ENCODE results near the gene FCRL5. TPM values are rescaled to one million over a fixed set of nuclear protein-coding genes. Genes with fewer than 3 reads are reported as not detected.

Gene FCRL5
- total and polyA plus RNA-seq, 9 of the 15 experiments (the other 6 are each of a cell fraction or from before 2014, with no cell fraction given), result not detected

DNA sequence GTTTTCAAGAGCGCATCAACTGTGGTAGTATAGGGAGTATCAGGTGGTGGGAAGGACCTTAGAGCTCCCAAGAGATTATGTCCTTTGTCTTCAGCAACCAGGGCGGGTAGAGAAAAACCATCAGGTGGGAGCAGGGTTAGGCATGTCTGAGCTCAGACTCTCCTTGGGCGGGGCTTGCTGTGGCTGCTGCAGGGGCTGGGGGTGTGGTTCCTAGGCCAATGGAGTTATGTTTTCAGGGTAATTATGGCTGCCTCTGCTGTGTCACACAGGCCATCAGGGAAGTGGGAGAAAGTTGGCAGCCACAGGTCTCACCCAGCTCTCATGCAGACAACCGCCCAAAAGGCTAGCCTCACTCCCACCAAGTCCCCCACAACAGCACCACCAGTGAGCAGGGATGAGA, 74.9 kb downstream of the FCRL5 start (continued):
- TF ChIP-seq, protein P1, sequence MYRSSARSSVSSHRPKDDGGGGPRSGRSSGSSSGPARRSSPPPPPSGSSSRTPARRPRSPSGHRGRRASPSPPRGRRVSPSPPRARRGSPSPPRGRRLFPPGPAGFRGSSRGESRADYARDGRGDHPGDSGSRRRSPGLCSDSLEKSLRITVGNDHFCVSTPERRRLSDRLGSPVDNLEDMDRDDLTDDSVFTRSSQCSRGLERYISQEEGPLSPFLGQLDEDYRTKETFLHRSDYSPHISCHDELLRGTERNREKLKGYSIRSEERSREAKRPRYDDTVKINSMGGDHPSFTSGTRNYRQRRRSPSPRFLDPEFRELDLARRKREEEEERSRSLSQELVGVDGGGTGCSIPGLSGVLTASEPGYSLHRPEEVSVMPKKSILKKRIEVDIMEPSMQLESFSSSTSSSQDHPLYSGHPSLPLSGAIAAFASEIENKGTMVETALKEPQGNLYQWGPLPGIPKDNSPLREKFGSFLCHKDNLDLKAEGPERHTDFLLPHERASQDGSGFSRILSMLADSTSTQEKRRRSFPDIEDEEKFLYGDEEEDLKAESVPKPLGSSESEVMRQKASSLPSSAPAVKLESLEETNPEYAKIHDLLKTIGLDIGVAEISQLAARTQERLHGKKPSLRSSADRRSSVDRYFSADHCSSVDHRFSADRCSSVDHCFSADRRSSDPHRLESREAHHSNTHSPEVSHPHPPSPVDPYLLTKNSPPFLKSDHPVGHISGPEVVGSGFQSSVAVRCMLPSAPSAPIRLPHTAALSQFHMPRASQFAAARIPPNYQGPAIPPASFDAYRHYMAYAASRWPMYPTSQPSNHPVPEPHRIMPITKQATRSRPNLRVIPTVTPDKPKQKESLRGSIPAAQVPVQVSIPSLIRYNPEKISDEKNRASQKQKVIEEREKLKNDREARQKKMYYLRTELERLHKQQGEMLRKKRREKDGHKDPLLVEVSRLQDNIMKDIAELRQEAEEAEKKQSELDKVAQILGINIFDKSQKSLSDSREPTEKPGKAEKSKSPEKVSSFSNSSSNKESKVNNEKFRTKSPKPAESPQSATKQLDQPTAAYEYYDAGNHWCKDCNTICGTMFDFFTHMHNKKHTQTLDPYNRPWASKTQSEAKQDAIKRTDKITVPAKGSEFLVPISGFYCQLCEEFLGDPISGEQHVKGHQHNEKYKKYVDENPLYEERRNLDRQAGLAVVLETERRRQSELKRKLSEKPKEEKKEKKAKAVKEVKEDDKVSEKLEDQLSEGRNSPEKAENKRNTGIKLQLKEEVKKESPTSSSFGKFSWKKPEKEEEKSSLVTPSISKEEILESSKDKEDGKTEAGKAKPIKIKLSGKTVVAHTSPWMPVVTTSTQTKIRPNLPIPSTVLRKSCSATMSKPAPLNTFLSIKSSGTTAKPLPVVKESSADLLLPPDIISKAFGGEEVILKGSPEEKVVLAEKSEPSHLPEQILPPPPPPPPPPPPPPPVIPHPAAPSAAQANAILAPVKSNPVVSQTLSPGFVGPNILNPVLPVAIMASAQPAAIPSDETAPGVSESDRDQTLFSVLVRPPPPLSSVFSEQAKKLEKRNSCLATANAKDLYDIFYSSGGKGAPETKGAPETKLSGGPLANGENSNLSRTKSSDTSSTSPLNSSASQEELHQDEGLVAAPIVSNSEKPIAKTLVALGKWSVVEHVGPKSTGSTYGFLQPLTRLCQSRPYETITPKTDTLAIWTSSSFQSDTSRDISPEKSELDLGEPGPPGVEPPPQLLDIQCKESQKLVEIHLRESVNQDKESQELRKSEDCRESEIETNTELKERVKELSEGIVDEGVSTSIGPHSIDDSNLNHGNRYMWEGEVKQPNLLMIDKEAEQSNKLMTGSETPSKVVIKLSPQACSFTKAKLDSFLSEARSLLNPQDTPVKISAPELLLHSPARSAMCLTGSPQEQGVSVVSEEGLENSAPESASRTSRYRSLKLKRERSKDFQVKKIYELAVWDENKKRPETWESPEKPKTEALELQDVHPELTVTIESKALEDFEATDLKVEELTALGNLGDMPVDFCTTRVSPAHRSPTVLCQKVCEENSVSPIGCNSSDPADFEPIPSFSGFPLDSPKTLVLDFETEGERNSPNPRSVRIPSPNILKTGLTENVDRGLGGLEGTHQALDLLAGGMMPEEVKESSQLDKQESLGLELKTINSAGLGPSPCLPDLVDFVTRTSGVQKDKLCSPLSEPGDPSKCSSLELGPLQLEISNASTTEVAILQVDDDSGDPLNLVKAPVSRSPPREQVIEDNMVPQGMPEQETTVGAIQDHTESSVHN (IDR thresholded peaks at IDR 0.05; ENCODE audit: borderline replicate concordance in 1 of 2, low read depth in 1 of 2), result no peak
- TF ChIP-seq, protein P2, sequence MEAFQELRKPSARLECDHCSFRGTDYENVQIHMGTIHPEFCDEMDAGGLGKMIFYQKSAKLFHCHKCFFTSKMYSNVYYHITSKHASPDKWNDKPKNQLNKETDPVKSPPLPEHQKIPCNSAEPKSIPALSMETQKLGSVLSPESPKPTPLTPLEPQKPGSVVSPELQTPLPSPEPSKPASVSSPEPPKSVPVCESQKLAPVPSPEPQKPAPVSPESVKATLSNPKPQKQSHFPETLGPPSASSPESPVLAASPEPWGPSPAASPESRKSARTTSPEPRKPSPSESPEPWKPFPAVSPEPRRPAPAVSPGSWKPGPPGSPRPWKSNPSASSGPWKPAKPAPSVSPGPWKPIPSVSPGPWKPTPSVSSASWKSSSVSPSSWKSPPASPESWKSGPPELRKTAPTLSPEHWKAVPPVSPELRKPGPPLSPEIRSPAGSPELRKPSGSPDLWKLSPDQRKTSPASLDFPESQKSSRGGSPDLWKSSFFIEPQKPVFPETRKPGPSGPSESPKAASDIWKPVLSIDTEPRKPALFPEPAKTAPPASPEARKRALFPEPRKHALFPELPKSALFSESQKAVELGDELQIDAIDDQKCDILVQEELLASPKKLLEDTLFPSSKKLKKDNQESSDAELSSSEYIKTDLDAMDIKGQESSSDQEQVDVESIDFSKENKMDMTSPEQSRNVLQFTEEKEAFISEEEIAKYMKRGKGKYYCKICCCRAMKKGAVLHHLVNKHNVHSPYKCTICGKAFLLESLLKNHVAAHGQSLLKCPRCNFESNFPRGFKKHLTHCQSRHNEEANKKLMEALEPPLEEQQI (IDR thresholded peaks at IDR 0.05), result no peak
- TF ChIP-seq RBFOX2 (IDR thresholded peaks at IDR 0.05; ENCODE audit: low read depth, low read length), result no peak
- no peak for TF ChIP-seq ZFX (CRISPR knock-in tag; IDR thresholded peaks at IDR 0.05)
- TF ChIP-seq SMAD4 (CRISPR knock-in tag; conservative IDR thresholded peaks at IDR 0.05), result no peak
- no peak for TF ChIP-seq RNF219 (CRISPR knock-in tag; IDR thresholded peaks at IDR 0.05)
- no peak for TF ChIP-seq NRF1 (conservative IDR thresholded peaks at IDR 0.05 in 1 of 2, IDR thresholded peaks at IDR 0.05 in 1 of 2)
- TF ChIP-seq DIDO1 (tag; IDR thresholded peaks at IDR 0.05; ENCODE audit: low read depth), result no peak

Measured in K562 (cell line).